SU-DHL-6 (cell line): ENCODE measurements around the gene MOSMO.

Source experiments
- CTCF ChIP-seq: fragments of 200-600 bp; sonication (generic); IDR thresholded peaks from one replicate; pipeline ENCODE4 v1.5.1; 2017; ENCODE audit warnings: antibody characterized with exemption, mild to moderate bottlenecking, low read length, moderate library complexity; ENCODE audit not compliant: insufficient read depth, poor library complexity, severe bottlenecking
- EZH2phosphoT487 ChIP-seq: fragments of 200-600 bp; sonication (generic), shearing (Covaris generic); conservative IDR thresholded peaks from 2 replicates; pipeline ENCODE4 v1.6.1; 2018; ENCODE audit warnings: mild to moderate bottlenecking, antibody characterized with exemption, low read length, moderate library complexity, mixed read lengths

- TF ChIP-seq CTCF (no peak), EZH2phosphoT487 (no peak)
Observed at GRCh38 chr16:22123759-22124490, 116.0 kb downstream of the MOSMO start.
